Mesendoderm (in vitro differentiated cells): ENCODE data around the gene HMGN2.

ENCODE experiments used
- DNase-seq: peaks from one replicate; pipeline ENCODE4 v3.0.0; 2013
- H2AK5ac ChIP-seq: 2 replicates; pipeline ENCODE4 v1.6.1; 2013; ENCODE audit warnings: low read length, inconsistent platforms
- H2BK120ac ChIP-seq: 2 replicates; pipeline ENCODE4 v1.6.1; 2013; ENCODE audit warnings: low read depth, mild to moderate bottlenecking, low read length, moderate library complexity, mixed read lengths
- H2BK15ac ChIP-seq: replicated peaks from 2 replicates; pipeline ENCODE4 v1.6.1; 2013; ENCODE audit warnings: low read depth, mild to moderate bottlenecking, moderate library complexity
- H2BK5ac ChIP-seq: 2 replicates; pipeline ENCODE4 v1.6.1; 2013; ENCODE audit warnings: low read length, inconsistent platforms
- H3K18ac ChIP-seq: 2 replicates; pipeline ENCODE4 v1.6.1; 2013; ENCODE audit warnings: mild to moderate bottlenecking, low read length, mixed read lengths
- H3K23ac ChIP-seq: one replicate; pipeline ENCODE4 v1.6.1; 2013; ENCODE audit warnings: low read length
- H3K27ac ChIP-seq: 2 replicates; pipeline ENCODE4 v1.5.1; 2013; ENCODE audit warnings: low read depth, mild to moderate bottlenecking, inconsistent platforms, low read length, moderate library complexity
- H3K27me3 ChIP-seq: 2 replicates; pipeline ENCODE4 v1.6.1; 2013; ENCODE audit warnings: low read length, control low read depth, mild to moderate bottlenecking, inconsistent platforms; ENCODE audit not compliant: insufficient read depth, poor library complexity
- H3K36me3 ChIP-seq: 2 replicates; pipeline ENCODE4 v1.6.1; 2013; ENCODE audit warnings: low read length, inconsistent platforms; ENCODE audit not compliant: control insufficient read depth, insufficient read depth
- H3K4ac ChIP-seq: one replicate; pipeline ENCODE4 v1.6.1; 2013; ENCODE audit warnings: low read depth, mild to moderate bottlenecking, low read length, moderate library complexity
- H3K4me1 ChIP-seq: 2 replicates; pipeline ENCODE4 v1.6.1; 2013; ENCODE audit warnings: low read depth, low read length, inconsistent platforms; ENCODE audit not compliant: control insufficient read depth
- H3K4me2 ChIP-seq: 2 replicates; pipeline ENCODE4 v1.6.1; 2013; ENCODE audit warnings: low read length
- H3K4me3 ChIP-seq: 2 replicates; pipeline ENCODE4 v1.5.1; 2013; ENCODE audit warnings: mild to moderate bottlenecking, low read length
- H3K56ac ChIP-seq: one replicate; pipeline ENCODE4 v1.6.1; 2013; ENCODE audit warnings: low read length
- H3K79me1 ChIP-seq: 2 replicates; pipeline ENCODE4 v1.6.1; 2013; ENCODE audit warnings: low read length, inconsistent platforms
- H3K79me2 ChIP-seq: 2 replicates; pipeline ENCODE4 v1.6.1; 2013; ENCODE audit warnings: mild to moderate bottlenecking, low read length; ENCODE audit not compliant: control insufficient read depth, insufficient read depth
- H3K9ac ChIP-seq: 2 replicates; pipeline ENCODE4 v1.6.1; 2013; ENCODE audit warnings: low read length, inconsistent platforms
- H4K5ac ChIP-seq: one replicate; pipeline ENCODE4 v1.6.1; 2013; ENCODE audit warnings: low read length
- H4K8ac ChIP-seq: one replicate; pipeline ENCODE4 v1.6.1; 2013; ENCODE audit warnings: low read depth, mild to moderate bottlenecking, control low read depth, low read length, moderate library complexity
- WGBS: extraction: QIAGEN DNeasy Blood & Tissue Kit; methylation state at CpG from one replicate; pipeline ENCODE4 v1.1.7; 2013; ENCODE audit warnings: low lambda C conversion rate, missing lambda C conversion rate; ENCODE audit not compliant: insufficient coverage; ENCODE audit errors: extremely low coverage; 5-methylcytosine and 5-hydroxymethylcytosine counted together

Gene HMGN2

DNA sequence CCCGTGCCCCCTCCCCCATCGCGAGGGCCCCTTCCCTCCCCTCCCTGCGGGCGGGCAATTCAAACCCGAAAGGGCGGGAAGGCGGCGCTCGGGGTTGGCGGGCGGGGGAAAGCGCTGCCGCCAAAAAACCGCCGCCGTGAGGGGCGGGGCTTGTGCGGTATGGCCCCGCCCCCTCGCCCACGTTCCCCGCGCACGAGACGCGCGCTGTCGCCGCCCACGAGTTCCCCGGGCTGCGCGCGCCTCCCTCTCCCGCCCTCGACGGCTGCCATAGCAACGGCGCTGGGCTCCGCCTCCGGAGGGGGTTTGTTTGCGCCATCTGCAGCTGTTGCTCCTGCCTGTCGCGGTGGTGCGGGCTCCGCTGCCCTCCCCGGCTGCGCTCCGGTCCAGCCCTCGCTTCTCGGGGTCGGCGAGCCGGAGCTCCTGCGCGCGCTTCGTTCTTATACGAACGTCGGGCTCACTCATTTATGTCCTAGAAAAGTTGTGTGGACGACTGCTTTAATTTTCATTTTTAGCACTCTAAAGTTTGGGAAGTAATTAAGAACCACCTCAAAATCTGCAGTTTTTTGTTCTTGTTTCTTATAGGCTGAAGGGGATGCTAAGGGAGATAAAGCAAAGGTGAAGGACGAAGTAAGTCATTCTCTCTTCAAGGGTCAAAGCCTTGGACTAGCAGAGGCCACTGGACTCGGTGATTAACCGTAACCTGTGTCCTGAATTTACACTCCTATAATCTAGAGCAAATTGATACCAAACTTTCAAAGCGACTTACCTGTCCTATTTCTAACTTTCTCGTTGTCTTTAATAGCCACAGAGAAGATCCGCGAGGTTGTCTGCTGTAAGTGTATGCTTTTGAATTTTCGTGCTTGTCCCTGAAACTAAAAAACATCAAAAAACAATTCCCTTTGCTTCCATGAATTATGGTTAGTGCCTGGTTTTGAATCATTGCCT lies 933 bp downstream of the HMGN2 start:
- peak overlapping the region; percentile 88 for H3K4me2 ChIP-seq
- H3K4ac ChIP-seq, result peak overlapping the region; percentile 100
- no CpG with 5 or more reads among the region's 71 CpGs for WGBS
- peaks cover 21% of the 10 kb centered on the region for H3K36me3 ChIP-seq
- peak overlapping the region; percentile 94 for H3K4me3 ChIP-seq
- H2BK15ac ChIP-seq, result no peak overlapping the region
- peak overlapping the region; percentile 82 for H3K9ac ChIP-seq
- H3K79me2 ChIP-seq, result peaks cover 17% of the 10 kb centered on the region
- H3K27ac ChIP-seq, result peak overlapping the region; percentile 100
- H2BK120ac ChIP-seq, result no peak overlapping the region
- peak overlapping the region; percentile 100 for H4K8ac ChIP-seq
- H3K4me1 ChIP-seq, result peaks cover 8% of the 10 kb centered on the region
- H2AK5ac ChIP-seq, result no peak overlapping the region
- no peak overlapping the region for H2BK5ac ChIP-seq
- peak; percentile 95 for DNase-seq
- H3K79me1 ChIP-seq, result peaks cover 11% of the 10 kb centered on the region
- no peak overlapping the region for H3K23ac ChIP-seq
- peak overlapping the region; percentile 100 for H3K56ac ChIP-seq
- peak overlapping the region; percentile 100 for H3K18ac ChIP-seq
- H4K5ac ChIP-seq, result no peak overlapping the region
- no peaks in the 10 kb centered on the region for H3K27me3 ChIP-seq

DNA sequence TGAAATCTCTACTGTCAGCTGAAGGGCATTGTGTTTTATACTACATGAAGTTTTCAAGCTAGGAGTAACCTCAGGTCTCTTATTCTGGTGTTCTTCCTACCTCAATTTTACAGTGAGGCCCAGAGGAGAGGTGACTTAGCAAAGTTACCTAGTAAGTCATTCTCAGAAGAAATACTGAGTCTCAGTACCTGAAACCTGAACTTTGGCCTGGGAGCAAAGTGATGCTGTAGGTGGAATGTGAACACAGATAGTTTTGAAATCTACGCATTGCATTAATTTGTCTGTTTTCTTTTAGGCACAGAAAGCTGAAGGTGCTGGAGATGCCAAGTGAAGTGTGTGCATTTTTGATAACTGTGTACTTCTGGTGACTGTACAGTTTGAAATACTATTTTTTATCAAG lies 2.6 kb downstream of the HMGN2 start:
- no peak overlapping the region for H2AK5ac ChIP-seq
- no peak overlapping the region for H2BK15ac ChIP-seq
- peaks cover 23% of the 10 kb centered on the region for H3K36me3 ChIP-seq
- peak overlapping the region; percentile 36 for H3K9ac ChIP-seq
- no peaks in the 10 kb centered on the region for H3K27me3 ChIP-seq
- H4K5ac ChIP-seq, result no peak overlapping the region
- no peak overlapping the region for H3K4me2 ChIP-seq
- DNase-seq, result no peak
- WGBS, result no CpG with 5 or more reads among the region's 1 CpG
- no peak overlapping the region for H3K27ac ChIP-seq
- peaks cover 11% of the 10 kb centered on the region for H3K79me1 ChIP-seq
- H3K4me1 ChIP-seq, result peaks cover 8% of the 10 kb centered on the region
- no peak overlapping the region for H3K23ac ChIP-seq
- no peak overlapping the region for H2BK5ac ChIP-seq
- no peak overlapping the region for H4K8ac ChIP-seq
- no peak overlapping the region for H3K56ac ChIP-seq
- no peak overlapping the region for H3K4ac ChIP-seq
- H3K79me2 ChIP-seq, result peaks cover 17% of the 10 kb centered on the region
- H2BK120ac ChIP-seq, result no peak overlapping the region
- H3K18ac ChIP-seq, result no peak overlapping the region
- H3K4me3 ChIP-seq, result no peak overlapping the region

DNA sequence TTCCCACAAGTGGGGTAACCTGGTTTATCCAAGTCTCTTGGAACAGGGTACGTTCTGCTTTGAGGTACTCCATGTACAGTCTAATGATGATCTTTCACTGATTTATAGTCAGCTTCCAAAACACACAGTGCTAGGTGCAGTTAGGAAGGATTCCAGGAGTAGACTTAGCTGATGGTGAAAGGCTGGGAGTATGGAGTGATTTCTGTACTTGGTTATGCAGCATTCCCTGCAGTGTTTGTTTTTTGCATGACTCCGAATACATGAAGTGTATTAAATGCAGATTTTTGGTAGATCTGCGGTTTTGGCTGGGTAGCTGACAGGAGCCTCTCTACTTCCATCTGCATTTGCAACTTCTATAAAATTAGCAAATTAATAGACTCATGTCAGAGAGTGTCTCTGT lies 3.7 kb downstream of the HMGN2 start:
- Histone ChIP-seq H3K4me1 (peaks cover 5% of the 10 kb centered on the region), H4K8ac (no peak overlapping the region), H3K4me2 (no peak overlapping the region), H3K79me1 (peaks cover 11% of the 10 kb centered on the region), H3K36me3 (peaks cover 23% of the 10 kb centered on the region), H2BK15ac (no peak overlapping the region), H2BK5ac (no peak overlapping the region), H3K9ac (no peak overlapping the region), H4K5ac (no peak overlapping the region), H3K23ac (no peak overlapping the region), H2AK5ac (no peak overlapping the region), H3K4me3 (no peak overlapping the region), H3K27me3 (no peaks in the 10 kb centered on the region), H3K27ac (no peak overlapping the region), H3K79me2 (peaks cover 17% of the 10 kb centered on the region), H3K56ac (no peak overlapping the region), H2BK120ac (no peak overlapping the region), H3K4ac (no peak overlapping the region), H3K18ac (no peak overlapping the region)
- WGBS, result no CpG with 5 or more reads among the region's 3 CpGs
- no peak for DNase-seq

DNA sequence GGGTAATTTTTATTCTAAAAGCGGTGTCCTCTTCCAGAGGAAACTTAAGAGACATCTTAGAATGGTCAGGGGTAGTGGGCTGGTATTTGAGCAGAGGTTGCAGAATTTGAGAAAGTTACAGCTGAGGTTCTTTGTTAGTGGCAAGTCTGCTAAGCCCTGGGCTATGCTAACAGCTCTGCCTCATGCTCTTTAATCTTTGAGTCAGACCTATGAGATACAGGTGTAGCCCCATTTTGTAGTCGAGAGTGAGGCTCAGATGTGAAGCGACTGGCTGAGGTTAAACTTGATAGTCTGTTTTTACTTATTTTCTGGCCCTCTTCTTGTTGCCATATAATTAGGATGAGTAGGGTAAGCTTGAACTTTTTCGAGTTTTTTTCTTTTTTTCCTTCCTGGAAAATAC lies 4.7 kb downstream of the HMGN2 start:
- Histone ChIP-seq H4K8ac (no peak overlapping the region), H3K36me3 (peaks cover 23% of the 10 kb centered on the region)

DNA sequence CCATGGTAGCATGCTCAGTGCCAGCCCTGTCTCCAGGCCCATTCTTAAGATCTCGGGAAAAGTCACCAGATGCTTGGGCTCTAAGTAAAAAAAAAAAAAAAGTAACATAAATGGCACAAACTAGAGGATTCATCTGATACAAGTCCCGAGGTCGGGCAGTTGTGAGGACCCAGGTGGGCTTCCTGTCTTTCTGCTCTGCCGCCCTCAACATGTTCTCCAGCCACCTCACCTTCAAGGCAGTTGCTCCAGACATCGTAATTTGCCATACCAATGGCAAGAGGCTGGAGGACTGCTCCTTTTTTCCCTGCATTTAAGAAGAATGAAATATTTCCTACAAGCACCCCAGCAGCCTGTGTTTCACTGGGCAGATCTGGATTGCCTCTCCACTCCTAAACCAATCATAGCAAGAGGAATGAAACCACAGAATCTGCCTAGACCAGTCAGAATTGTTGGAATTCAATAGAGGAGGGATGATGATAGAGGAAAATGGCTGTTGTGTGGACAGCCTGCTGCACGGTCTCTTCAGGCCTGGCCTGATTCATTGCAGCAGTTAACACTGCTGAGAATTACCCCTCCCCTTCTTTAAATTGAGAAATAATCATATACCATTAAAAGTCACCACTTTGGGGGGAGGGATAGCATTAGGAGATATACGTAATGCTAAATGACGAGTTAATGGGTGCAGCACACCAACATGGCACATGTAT lies 5.4 kb downstream of the HMGN2 start:
- H2AK5ac ChIP-seq, result no peak overlapping the region
- H4K8ac ChIP-seq, result no peak overlapping the region
- H2BK120ac ChIP-seq, result no peak overlapping the region
- H3K4me2 ChIP-seq, result no peak overlapping the region
- H4K5ac ChIP-seq, result no peak overlapping the region
- peaks cover 17% of the 10 kb centered on the region for H3K79me2 ChIP-seq
- DNase-seq, result no peak
- H3K36me3 ChIP-seq, result peaks cover 23% of the 10 kb centered on the region
- no peak overlapping the region for H3K56ac ChIP-seq
- H3K27ac ChIP-seq, result no peak overlapping the region
- H3K4me1 ChIP-seq, result peaks cover 2% of the 10 kb centered on the region
- no CpG with 5 or more reads among the region's 8 CpGs for WGBS
- no peak overlapping the region for H2BK15ac ChIP-seq
- H3K9ac ChIP-seq, result no peak overlapping the region
- H3K27me3 ChIP-seq, result no peaks in the 10 kb centered on the region
- no peak overlapping the region for H3K4me3 ChIP-seq
- no peak overlapping the region for H3K18ac ChIP-seq
- H3K4ac ChIP-seq, result no peak overlapping the region
- H3K23ac ChIP-seq, result no peak overlapping the region
- H2BK5ac ChIP-seq, result no peak overlapping the region
- peaks cover 11% of the 10 kb centered on the region for H3K79me1 ChIP-seq

More for the DNA sequence above, 4.7 kb downstream of the HMGN2 start:
- peaks cover 2% of the 10 kb centered on the region for H3K4me1 ChIP-seq
- no peak overlapping the region for H2BK120ac ChIP-seq
- H3K4ac ChIP-seq, result no peak overlapping the region
- H2BK5ac ChIP-seq, result no peak overlapping the region
- no peak overlapping the region for H3K9ac ChIP-seq
- no peak overlapping the region for H4K5ac ChIP-seq
- no peak overlapping the region for H3K27ac ChIP-seq
- no peak overlapping the region for H2BK15ac ChIP-seq
- no peak overlapping the region for H3K18ac ChIP-seq
- no peak overlapping the region for H3K4me3 ChIP-seq
- peaks cover 17% of the 10 kb centered on the region for H3K79me2 ChIP-seq
- no CpG with 5 or more reads among the region's 4 CpGs for WGBS
- DNase-seq, result no peak
- no peak overlapping the region for H3K4me2 ChIP-seq
- no peak overlapping the region for H3K56ac ChIP-seq
- no peaks in the 10 kb centered on the region for H3K27me3 ChIP-seq
- H3K79me1 ChIP-seq, result peaks cover 11% of the 10 kb centered on the region
- no peak overlapping the region for H2AK5ac ChIP-seq
- H3K23ac ChIP-seq, result no peak overlapping the region
